H1 (cell line): Measurements from ENCODE around the gene SLC27A1. TPM values are rescaled to one million over a fixed set of nuclear protein-coding genes. Genes with fewer than 3 reads are reported as not detected.

Experiments
- CEBPB ChIP-seq: IDR thresholded peaks from 2 replicates; pipeline ENCODE4 v1.6.1; 2012; ENCODE audit warnings: low read depth, low read length
- CHD7 ChIP-seq: fragments of 300-600 bp; sonication (generic); IDR thresholded peaks from 2 replicates; pipeline ENCODE4 v1.7.1; 2012; ENCODE audit warnings: low read length, moderate library complexity, mild to moderate bottlenecking, inconsistent platforms; ENCODE audit not compliant: insufficient replicate concordance
- SAP30 ChIP-seq: fragments of 300-600 bp; sonication (generic); IDR thresholded peaks from 2 replicates; pipeline ENCODE4 v1.7.1; 2012; ENCODE audit warnings: low read length, moderate library complexity, mild to moderate bottlenecking, inconsistent platforms; ENCODE audit not compliant: insufficient read depth, insufficient replicate concordance
- polyA plus RNA-seq, 7 experiments: library from polyadenylated mRNA; depleted of rRNA in 3 of 7; stranded (reverse) in 5 of 7; unstranded in 2 of 7; fragments of >200 nt in 5 of 7; fragments of 200-250 nt in 2 of 7; gene quantifications; 1 replicate in 5 of 7; 2 replicates in 1 of 7; 4 replicates in 1 of 7; pipeline versions ENCODE4 v1.2.1 to v1.2.3, GENCODE V29; 2011 to 2013; ENCODE audit warnings: missing spikeins in 2 of 7, mixed read lengths in 2 of 7
- total RNA-seq: library from RNA; stranded (reverse); fragmentation: NEBNext Ultra II Directional; extraction: Animal tissue kit (Norgen Biotek cat#: 25700); gene quantifications from 2 replicates; pipeline ENCODE4 v1.2.1, GENCODE V29; 2021

Gene SLC27A1
- total and polyA plus RNA-seq, 2 of the 8 experiments (the other 6 are each of a cell fraction or from before 2014, with no cell fraction given), result 7.5 to 9.1 TPM

- TF ChIP-seq CHD7 (no peak), SAP30 (no peak), CEBPB (no peak)
Measured at GRCh38 chr19:17458970-17459369, 11.4 kb upstream of the SLC27A1 start (continued).
